Measurements from ENCODE around the gene MUC20.
"Not testable (repeated sequence)": the region's sequence is repeated elsewhere in the genome, so short reads cannot be mapped to it uniquely, and the experiment has no call there.

Gene MUC20

DNA sequence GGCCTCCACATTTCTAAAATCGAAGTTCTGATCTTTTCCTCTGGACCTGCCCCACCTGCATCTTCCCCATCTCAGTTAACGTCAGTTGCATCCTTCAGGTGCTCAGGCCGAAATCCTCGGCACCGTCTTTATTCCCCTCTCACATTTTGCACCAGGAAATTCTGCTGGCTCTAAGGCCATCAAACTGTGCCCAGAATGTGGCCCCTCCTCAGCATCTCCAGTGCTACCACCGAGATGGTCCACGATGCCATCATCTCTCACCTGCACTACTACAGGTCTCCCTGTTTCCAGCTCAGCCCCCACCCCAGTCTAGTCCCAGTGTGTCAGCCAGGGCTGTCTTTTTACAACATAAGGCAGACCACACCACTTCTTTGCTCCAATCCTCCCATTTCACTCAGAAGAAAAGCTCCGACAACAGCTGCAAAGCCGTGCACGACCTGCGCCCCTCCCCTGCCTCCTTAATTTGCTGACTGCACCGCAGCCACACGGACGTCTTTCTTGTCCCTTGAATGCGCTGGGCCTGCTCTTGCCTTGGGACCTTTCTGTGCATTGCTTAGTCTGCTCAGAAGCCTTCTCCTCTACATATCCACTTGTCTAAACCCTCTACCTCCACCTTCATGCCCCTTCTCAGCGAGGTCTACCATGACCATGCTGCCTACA lies 14.4 kb downstream of the MUC20 start:
- TF ChIP-seq, protein P1, sequence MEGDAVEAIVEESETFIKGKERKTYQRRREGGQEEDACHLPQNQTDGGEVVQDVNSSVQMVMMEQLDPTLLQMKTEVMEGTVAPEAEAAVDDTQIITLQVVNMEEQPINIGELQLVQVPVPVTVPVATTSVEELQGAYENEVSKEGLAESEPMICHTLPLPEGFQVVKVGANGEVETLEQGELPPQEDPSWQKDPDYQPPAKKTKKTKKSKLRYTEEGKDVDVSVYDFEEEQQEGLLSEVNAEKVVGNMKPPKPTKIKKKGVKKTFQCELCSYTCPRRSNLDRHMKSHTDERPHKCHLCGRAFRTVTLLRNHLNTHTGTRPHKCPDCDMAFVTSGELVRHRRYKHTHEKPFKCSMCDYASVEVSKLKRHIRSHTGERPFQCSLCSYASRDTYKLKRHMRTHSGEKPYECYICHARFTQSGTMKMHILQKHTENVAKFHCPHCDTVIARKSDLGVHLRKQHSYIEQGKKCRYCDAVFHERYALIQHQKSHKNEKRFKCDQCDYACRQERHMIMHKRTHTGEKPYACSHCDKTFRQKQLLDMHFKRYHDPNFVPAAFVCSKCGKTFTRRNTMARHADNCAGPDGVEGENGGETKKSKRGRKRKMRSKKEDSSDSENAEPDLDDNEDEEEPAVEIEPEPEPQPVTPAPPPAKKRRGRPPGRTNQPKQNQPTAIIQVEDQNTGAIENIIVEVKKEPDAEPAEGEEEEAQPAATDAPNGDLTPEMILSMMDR (conservative IDR thresholded peaks at IDR 0.05; ENCODE audit: low read depth, low read length) = no peak
- Histone ChIP-seq H2AFZ (ENCODE audit: low read depth) (no peak overlapping the region), H3K4me2 (no peak overlapping the region), H3K4me3 (IDR thresholded peaks at IDR 0.05; ENCODE audit: insufficient read depth, low read depth, low read length) (no peak overlapping the region), H3K27me3 (ENCODE audit: insufficient read depth, low read depth) (no peaks in the 10 kb centered on the region), H3K79me2 (ENCODE audit: insufficient read depth, low read depth) (no peaks in the 10 kb centered on the region), H3K36me3 (ENCODE audit: insufficient read depth) (no peaks in the 10 kb centered on the region), H4K20me1 (ENCODE audit: insufficient read depth) (no peaks in the 10 kb centered on the region), H3K9ac (no peak overlapping the region), H3K4me1 (ENCODE audit: low read depth, poor library complexity, severe bottlenecking) (no peaks in the 10 kb centered on the region), H3K27ac (no peak overlapping the region)

DNA sequence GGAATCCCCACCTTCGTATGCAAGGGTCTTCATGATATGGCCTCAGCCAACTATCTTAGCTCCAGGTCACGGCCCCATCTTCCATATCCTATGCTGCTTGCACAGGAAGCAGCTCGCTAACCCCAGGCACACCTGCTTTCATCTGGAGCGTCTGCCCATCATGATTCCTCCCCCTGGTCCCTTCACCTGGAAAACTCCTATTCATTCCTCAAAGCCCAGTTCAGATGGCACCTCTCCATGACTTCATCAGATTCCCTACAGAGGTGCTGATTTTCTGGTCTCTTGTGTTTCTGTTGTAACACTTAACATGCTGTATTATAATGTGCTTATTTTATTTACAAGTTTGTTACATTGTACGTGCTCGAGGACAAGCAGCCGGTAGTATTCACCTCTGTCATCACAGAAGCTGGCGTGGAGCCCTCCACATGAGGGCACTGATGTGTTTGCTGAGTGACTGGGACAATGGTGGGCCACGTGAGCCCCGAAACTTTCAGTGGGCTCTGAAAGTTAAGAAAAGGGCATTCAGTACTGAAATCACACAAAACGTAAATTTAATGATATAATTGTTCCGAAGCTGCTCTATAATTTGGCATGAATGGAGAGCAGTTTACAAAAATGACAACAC lies 16.2 kb downstream of the MUC20 start:
- Histone ChIP-seq H3K4me1 (ENCODE audit: low read depth, poor library complexity, severe bottlenecking) (no peaks in the 10 kb centered on the region), H3K4me2 (no peak overlapping the region), H2AFZ (ENCODE audit: low read depth) (no peak overlapping the region), H3K27ac (no peak overlapping the region), H3K36me3 (ENCODE audit: insufficient read depth) (no peaks in the 10 kb centered on the region), H3K4me3 (IDR thresholded peaks at IDR 0.05; ENCODE audit: insufficient read depth, low read depth, low read length) (no peak overlapping the region), H3K27me3 (ENCODE audit: insufficient read depth, low read depth) (no peaks in the 10 kb centered on the region), H3K9ac (no peak overlapping the region), H4K20me1 (ENCODE audit: insufficient read depth) (no peaks in the 10 kb centered on the region), H3K79me2 (ENCODE audit: insufficient read depth, low read depth) (no peaks in the 10 kb centered on the region)
- TF ChIP-seq, protein P1 (conservative IDR thresholded peaks at IDR 0.05; ENCODE audit: low read depth, low read length) = no peak

DNA sequence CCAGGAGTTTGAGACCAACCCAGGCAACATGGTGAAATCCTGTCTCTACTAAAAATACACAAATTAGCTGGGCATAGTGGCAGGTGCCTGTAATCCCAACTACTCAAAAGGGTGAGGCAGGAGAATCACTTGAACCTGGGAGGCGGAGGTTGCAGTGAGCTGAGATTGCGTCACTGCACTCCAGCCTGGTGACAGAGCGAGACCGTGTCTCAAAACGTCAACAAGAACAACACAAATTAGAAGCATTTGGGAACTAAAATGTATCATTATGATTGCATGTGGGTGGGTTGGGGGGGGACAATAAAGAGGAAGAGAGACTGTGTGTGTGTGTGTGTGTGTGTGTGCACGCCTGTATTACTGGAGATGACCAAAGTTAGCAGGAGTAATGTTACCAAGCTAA lies 17.0 kb downstream of the MUC20 start:
- not testable (repeated sequence) for H3K27ac ChIP-seq; H3K4me3 ChIP-seq (IDR thresholded peaks at IDR 0.05; ENCODE audit: insufficient read depth, low read depth, low read length); H3K36me3 ChIP-seq (ENCODE audit: insufficient read depth); H3K9ac ChIP-seq; H3K27me3 ChIP-seq (ENCODE audit: insufficient read depth, low read depth); H3K4me1 ChIP-seq (ENCODE audit: low read depth, poor library complexity, severe bottlenecking); H4K20me1 ChIP-seq (ENCODE audit: insufficient read depth); H3K79me2 ChIP-seq (ENCODE audit: insufficient read depth, low read depth); H3K4me2 ChIP-seq; H2AFZ ChIP-seq (ENCODE audit: low read depth)

DNA sequence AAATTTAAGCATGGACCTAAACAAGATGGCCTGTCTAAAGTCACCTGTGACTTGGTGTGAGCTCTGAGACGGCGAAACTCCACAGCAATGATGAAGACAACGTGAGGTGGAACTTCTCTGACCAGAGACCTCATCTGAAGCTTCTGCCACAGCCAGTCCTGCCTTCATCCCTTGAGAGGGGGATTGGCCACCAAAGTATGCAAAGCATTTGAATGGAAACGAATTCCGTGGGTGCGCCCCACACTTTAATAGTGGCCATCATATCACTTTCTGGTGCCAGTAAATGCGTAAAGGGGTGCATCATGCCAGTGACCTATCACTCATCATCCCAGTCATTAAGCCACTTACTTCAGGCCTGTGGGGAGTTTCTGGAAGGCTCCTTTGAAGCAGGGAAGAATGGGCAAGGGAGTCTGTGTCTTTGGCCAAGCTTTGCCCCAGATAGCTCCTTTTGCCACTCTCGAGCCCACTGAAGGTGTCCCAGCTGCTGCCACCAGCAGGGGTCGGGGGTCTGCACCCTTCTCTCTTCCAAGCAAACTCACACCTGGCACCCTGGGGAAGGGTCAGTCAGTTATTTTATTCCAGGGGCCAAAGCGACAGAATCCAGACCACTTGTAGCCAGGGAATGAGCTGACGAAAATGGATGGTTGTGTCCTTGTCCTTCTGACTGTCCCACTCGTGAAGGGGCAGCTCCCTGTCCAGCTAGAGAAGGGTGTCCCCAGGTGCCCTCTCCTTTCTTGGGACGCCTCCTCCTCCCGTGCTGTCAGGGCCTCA lies 17.7 kb downstream of the MUC20 start:
- TF ChIP-seq, protein P1 (conservative IDR thresholded peaks at IDR 0.05; ENCODE audit: low read depth, low read length) = no peak
- Histone ChIP-seq H3K79me2 (ENCODE audit: insufficient read depth, low read depth) (no peaks in the 10 kb centered on the region), H4K20me1 (ENCODE audit: insufficient read depth) (no peaks in the 10 kb centered on the region), H3K27ac (no peak overlapping the region), H3K27me3 (ENCODE audit: insufficient read depth, low read depth) (no peaks in the 10 kb centered on the region), H3K9ac (no peak overlapping the region), H3K4me1 (ENCODE audit: low read depth, poor library complexity, severe bottlenecking) (no peaks in the 10 kb centered on the region), H3K36me3 (ENCODE audit: insufficient read depth) (no peaks in the 10 kb centered on the region), H3K4me2 (no peak overlapping the region), H3K4me3 (IDR thresholded peaks at IDR 0.05; ENCODE audit: insufficient read depth, low read depth, low read length) (no peak overlapping the region), H2AFZ (ENCODE audit: low read depth) (no peak overlapping the region)

Data from KMS-11 (cell line).